HEK293 (cell line): ENCODE data around the gene DCTN1.
A peak's percentile ranks its signal among the peaks of the same experiment; 100 is the strongest.

ENCODE experiments used
- CTCF ChIA-PET: fragments of 350-600 bp; formaldehyde crosslinking; extraction: SDS; loops from one replicate; lab custom pipeline; 2021; ENCODE audit warnings: antibody characterized with exemption; lab: Yijun Ruan, JAX
- POLR2A ChIA-PET: fragments of 300-600 bp; formaldehyde crosslinking; extraction: SDS; loops from one replicate; lab custom pipeline; 2020; ENCODE audit warnings: antibody characterized with exemption, inconsistent platforms; lab: Yijun Ruan, JAX
- H3K27ac ChIP-seq: fragments of 200-500 bp; sonication (Bioruptor generic); 2 replicates; pipeline ENCODE4 v1.5.1; 2014; ENCODE audit warnings: low read depth, low read length, control low read depth, inconsistent platforms; ENCODE audit errors: extremely low read depth
- H3K36me3 ChIP-seq, 2 experiments: fragments of 200-500 bp in 1 of 2; sonication (Bioruptor generic) in 1 of 2; 1 replicate in 1 of 2; 2 replicates in 1 of 2; pipeline ENCODE4 v1.5.1; 2014 to 2017; ENCODE audit warnings: inconsistent platforms in 2 of 2, low read length in 2 of 2; ENCODE audit not compliant: control insufficient read depth in 2 of 2, insufficient read depth in 1 of 2
- H3K4me1 ChIP-seq: fragments of 200-500 bp; sonication (Bioruptor generic); 2 replicates; pipeline ENCODE4 v1.5.1; 2014; ENCODE audit warnings: mild to moderate bottlenecking, low read length, inconsistent platforms; ENCODE audit not compliant: control insufficient read depth, insufficient read depth
- H3K4me3 ChIP-seq: 2 replicates; pipeline ENCODE4 v1.5.1; 2011; ENCODE audit warnings: low read depth, mild to moderate bottlenecking, control low read depth, low read length, moderate library complexity
- H3K9me3 ChIP-seq: fragments of 200-500 bp; sonication (Bioruptor generic); 2 replicates; pipeline ENCODE4 v1.5.1; 2014; ENCODE audit warnings: low read depth, low read length, inconsistent platforms; ENCODE audit not compliant: control insufficient read depth, insufficient read depth
- BCL6B ChIP-seq: fragments of 450-650 bp; formaldehyde crosslinking; IDR thresholded peaks from 2 replicates; pipeline ENCODE4 v1.5.1; 2017; ENCODE audit warnings: missing biosample characterization, missing genetic modification characterization
- GLI2 ChIP-seq: fragments of 450-650 bp; formaldehyde crosslinking; IDR thresholded peaks from 2 replicates; pipeline ENCODE4; 2017; ENCODE audit warnings: missing biosample characterization, missing genetic modification characterization, low read depth, borderline replicate concordance
- HOXC10 ChIP-seq: sonication (generic); formaldehyde crosslinking; IDR thresholded peaks from 2 replicates; pipeline ENCODE4 v1.8.1; 2023; ENCODE audit warnings: mild to moderate bottlenecking, missing genetic modification reagents
- ZBTB17 ChIP-seq: fragments of 450-650 bp; formaldehyde crosslinking; IDR thresholded peaks from 2 replicates; pipeline ENCODE4 v1.5.1; 2016; ENCODE audit warnings: missing biosample characterization, missing genetic modification characterization
- ZBTB44 ChIP-seq: fragments of 450-650 bp; IDR thresholded peaks from 2 replicates; pipeline ENCODE4 v1.5.1; 2018; ENCODE audit warnings: missing biosample characterization, mild to moderate bottlenecking, missing genetic modification characterization
- ZNF10 ChIP-seq: fragments of 450-650 bp; formaldehyde crosslinking; IDR thresholded peaks from 2 replicates; pipeline ENCODE4 v1.5.1; 2017; ENCODE audit warnings: missing biosample characterization, missing genetic modification characterization
- ZNF114 ChIP-seq: fragments of 450-650 bp; formaldehyde crosslinking; IDR thresholded peaks from 2 replicates; pipeline ENCODE4 v1.5.0; 2017; ENCODE audit warnings: missing biosample characterization, missing genetic modification characterization
- ZNF121 ChIP-seq: fragments of 450-650 bp; formaldehyde crosslinking; IDR thresholded peaks from 2 replicates; pipeline ENCODE4 v1.5.1; 2016; ENCODE audit warnings: missing biosample characterization, missing genetic modification characterization
- ZNF223 ChIP-seq: fragments of 450-650 bp; formaldehyde crosslinking; IDR thresholded peaks from 2 replicates; pipeline ENCODE4 v1.5.1; 2016; ENCODE audit warnings: missing biosample characterization, missing genetic modification characterization
- ZNF248 ChIP-seq: fragments of 450-650 bp; formaldehyde crosslinking; IDR thresholded peaks from 2 replicates; pipeline ENCODE4 v1.5.1; 2017; ENCODE audit warnings: missing biosample characterization, missing genetic modification characterization
- ZNF404 ChIP-seq: fragments of 450-650 bp; formaldehyde crosslinking; IDR thresholded peaks from 2 replicates; pipeline ENCODE4 v1.5.1; 2017; ENCODE audit warnings: missing biosample characterization, missing genetic modification characterization
- ZNF423 ChIP-seq: fragments of 450-650 bp; formaldehyde crosslinking; IDR thresholded peaks from 2 replicates; pipeline ENCODE4 v1.5.1; 2016; ENCODE audit warnings: missing biosample characterization, missing genetic modification characterization
- ZNF501 ChIP-seq: fragments of 450-650 bp; formaldehyde crosslinking; IDR thresholded peaks from 2 replicates; pipeline ENCODE4 v1.5.1; 2016; ENCODE audit warnings: missing biosample characterization, missing genetic modification characterization
- ZNF529 ChIP-seq: fragments of 450-650 bp; formaldehyde crosslinking; IDR thresholded peaks from 2 replicates; pipeline ENCODE4 v1.5.1; 2017; ENCODE audit warnings: missing genetic modification characterization, missing biosample characterization; ENCODE audit not compliant: insufficient replicate concordance
- ZNF558 ChIP-seq: fragments of 450-650 bp; formaldehyde crosslinking; IDR thresholded peaks from 2 replicates; pipeline ENCODE4 v1.5.1; 2016; ENCODE audit warnings: missing biosample characterization, missing genetic modification characterization
- ZNF610 ChIP-seq: fragments of 450-650 bp; formaldehyde crosslinking; IDR thresholded peaks from 2 replicates; pipeline ENCODE4 v1.5.1; 2016; ENCODE audit warnings: missing biosample characterization, missing genetic modification characterization, borderline replicate concordance
- ZNF707 ChIP-seq: fragments of 450-650 bp; formaldehyde crosslinking; IDR thresholded peaks from 2 replicates; pipeline ENCODE4 v1.5.1; 2016; ENCODE audit warnings: missing biosample characterization, missing genetic modification characterization
- ZSCAN18 ChIP-seq: fragments of 450-650 bp; formaldehyde crosslinking; IDR thresholded peaks from 2 replicates; pipeline ENCODE4 v1.5.1; 2016; ENCODE audit warnings: missing biosample characterization, missing genetic modification characterization
- ZSCAN23 ChIP-seq: fragments of 450-650 bp; formaldehyde crosslinking; IDR thresholded peaks from 2 replicates; pipeline ENCODE4 v1.5.1; 2016; ENCODE audit warnings: missing biosample characterization, missing genetic modification characterization

Gene DCTN1

GRCh38 chr2:74393525-74393924 lies 13.4 kb upstream of the DCTN1 start:
- Histone ChIP-seq H3K4me1 (peaks cover 8% of the 10 kb centered on the region; the same call in 1 of the 2 replicates), H3K9me3 (no peaks in the 10 kb centered on the region), H3K4me3 (no peak overlapping the region), H3K27ac (no peak overlapping the region), H3K36me3 (peaks cover 0 to 3% of the 10 kb centered on the region in 2 experiments; a peak in 1 of 3 replicates)
- ChIA-PET POLR2A (no interaction called here), CTCF (interaction anchor here (1.5 kb wide), 1 partner anchor 64 kb away, joined by 3 read pairs; no protein-coding TSS in a partner anchor)
- TF ChIP-seq ZNF248 (tag by site-specific recombination) (no peak), ZNF121 (tag by site-specific recombination) (no peak), ZNF423 (tag by site-specific recombination) (no peak), ZNF707 (no peak), ZNF10 (tag by site-specific recombination) (no peak), ZNF558 (tag by site-specific recombination) (no peak), ZNF610 (tag by site-specific recombination) (no peak), ZNF501 (tag by site-specific recombination) (no peak), ZBTB17 (tag by site-specific recombination) (no peak), ZNF114 (tag by site-specific recombination) (no peak), ZNF529 (tag by site-specific recombination) (no peak), ZNF404 (tag by site-specific recombination) (no peak), HOXC10 (no peak), GLI2 (no peak), BCL6B (tag by site-specific recombination) (no peak), ZBTB44 (tag by site-specific recombination) (no peak), ZNF223 (tag by site-specific recombination) (no peak)

GRCh38 chr2:74392449-74392743 lies 12.3 kb upstream of the DCTN1 start:
- POLR2A ChIA-PET, result interaction anchor here (0.6 to 2.1 kb wide), 10 partner anchors 9 to 90 kb away, joined by 3 to 20 read pairs (median 4); partner anchors contain the start of genes CCDC142, DCTN1, INO80B and TTC31
- Histone ChIP-seq H3K36me3 (peaks cover 0 to 10% of the 10 kb centered on the region in 2 experiments; a peak in 2 of 3 replicates), H3K4me3 (no peak overlapping the region), H3K9me3 (no peaks in the 10 kb centered on the region)
- TF ChIP-seq ZNF501 (tag by site-specific recombination) (no peak), ZSCAN18 (tag by site-specific recombination) (no peak), ZSCAN23 (tag by site-specific recombination) (no peak)
- TF ChIP-seq, all 188 proteins: peak for 0
- Histone ChIP-seq H3K4me1 (peaks cover 8% of the 10 kb centered on the region; the same call in 1 of the 2 replicates), H3K27ac (0 out of 2 replicates have a peak overlapping the region, but pooled peaks have one; percentile 91)
- CTCF ChIA-PET, result interaction anchor here (0.6 to 3.9 kb wide), 11 partner anchors 7 to 260 kb away, joined by 3 to 35 read pairs (median 3); no protein-coding TSS in a partner anchor
